Measurements from ENCODE around the gene RASSF5.

The RASSF5 gene

GRCh38 chr1:206544562-206545257, 37.4 kb downstream of the RASSF5 start:
- DNase-seq (ENCODE audit: low read depth in 3 of 3, low spot score in 1 of 3) = peak; percentile 43 to 83 (median 74)

GRCh38 chr1:206545351-206545750, 38.0 kb downstream of the RASSF5 start:
- DNase-seq (ENCODE audit: low read depth in 3 of 3, low spot score in 1 of 3) = no peak

DNA sequence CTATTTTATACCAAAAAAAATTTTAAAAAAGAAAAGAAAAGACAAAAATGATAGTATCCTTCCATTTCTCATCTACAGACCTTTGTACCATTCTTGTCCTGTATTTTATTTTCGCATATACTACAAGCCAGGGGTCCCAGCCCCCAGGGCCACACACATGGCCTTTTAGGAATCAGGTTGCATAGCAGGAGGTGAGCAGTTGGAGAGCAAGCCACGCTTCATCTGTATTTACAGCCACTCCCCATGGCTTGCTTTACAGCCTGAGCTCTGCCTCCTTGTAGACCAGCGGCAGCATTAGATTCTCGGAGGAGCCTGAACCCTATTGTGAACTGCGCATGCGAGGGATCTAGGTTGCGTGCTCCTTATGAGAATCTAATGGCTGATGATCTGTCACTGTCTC, 39.8 kb downstream of the RASSF5 start:
- no peak for DNase-seq (ENCODE audit: low read depth in 3 of 3, low spot score in 1 of 3)

- DNase-seq (ENCODE audit: low read depth in 3 of 3, low spot score in 1 of 3) = no peak
Observed at GRCh38 chr1:206550446-206550845, 43.1 kb downstream of the RASSF5 start.

GRCh38 chr1:206551296-206551985, 44.1 kb downstream of the RASSF5 start:
- no peak for DNase-seq (ENCODE audit: low read depth in 3 of 3, low spot score in 1 of 3)

DNA sequence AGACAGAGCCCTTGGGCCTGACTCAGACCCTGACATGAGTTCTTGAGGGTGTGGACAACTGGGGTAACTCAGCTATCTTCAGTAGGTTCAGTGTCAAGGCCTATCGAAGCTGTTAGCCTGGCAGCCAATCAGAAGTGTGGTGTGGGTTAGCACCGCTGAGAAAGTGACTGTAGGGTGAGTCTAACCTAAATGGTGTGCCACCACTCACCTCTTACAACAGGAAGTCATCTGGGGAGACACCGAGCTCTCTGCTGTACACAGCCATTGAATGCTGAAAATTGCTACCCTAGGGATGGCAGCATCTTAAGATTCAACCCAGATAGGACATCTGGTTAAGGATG, 44.6 kb downstream of the RASSF5 start:
- DNase-seq (ENCODE audit: low read depth in 3 of 3, low spot score in 1 of 3) = peak in 2 of 3 donors; percentile 61 to 74

- DNase-seq (ENCODE audit: low read depth in 3 of 3, low spot score in 1 of 3) = no peak
Observed at GRCh38 chr1:206554211-206554610, 46.9 kb downstream of the RASSF5 start.

GRCh38 chr1:206554701-206555472, 47.6 kb downstream of the RASSF5 start:
- DNase-seq (ENCODE audit: low read depth in 3 of 3, low spot score in 1 of 3) = no peak

DNA sequence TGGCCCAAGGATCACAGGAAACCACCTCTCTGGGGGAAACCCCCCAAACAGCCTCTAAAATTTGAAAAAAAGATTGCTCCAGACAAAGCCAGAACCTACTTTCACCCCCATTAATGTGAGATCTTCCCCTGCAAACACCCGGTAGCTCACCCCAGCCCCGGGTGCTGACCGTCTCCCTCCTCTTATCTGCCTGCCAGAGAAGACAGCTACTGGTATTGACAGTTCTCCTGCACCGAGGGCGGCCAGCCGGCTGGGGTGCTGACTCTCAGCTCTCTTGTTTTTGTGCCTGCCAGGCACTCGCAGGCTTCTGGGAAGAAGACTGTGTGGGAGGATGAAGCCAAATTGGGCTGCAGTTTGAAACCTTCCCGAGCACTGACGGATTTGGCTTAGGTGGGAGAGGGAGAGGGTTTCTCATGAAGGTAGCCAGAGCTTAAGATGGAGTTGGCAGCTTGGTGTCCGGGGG, 48.2 kb downstream of the RASSF5 start:
- DNase-seq (ENCODE audit: low read depth in 3 of 3, low spot score in 1 of 3) = no peak

DNA sequence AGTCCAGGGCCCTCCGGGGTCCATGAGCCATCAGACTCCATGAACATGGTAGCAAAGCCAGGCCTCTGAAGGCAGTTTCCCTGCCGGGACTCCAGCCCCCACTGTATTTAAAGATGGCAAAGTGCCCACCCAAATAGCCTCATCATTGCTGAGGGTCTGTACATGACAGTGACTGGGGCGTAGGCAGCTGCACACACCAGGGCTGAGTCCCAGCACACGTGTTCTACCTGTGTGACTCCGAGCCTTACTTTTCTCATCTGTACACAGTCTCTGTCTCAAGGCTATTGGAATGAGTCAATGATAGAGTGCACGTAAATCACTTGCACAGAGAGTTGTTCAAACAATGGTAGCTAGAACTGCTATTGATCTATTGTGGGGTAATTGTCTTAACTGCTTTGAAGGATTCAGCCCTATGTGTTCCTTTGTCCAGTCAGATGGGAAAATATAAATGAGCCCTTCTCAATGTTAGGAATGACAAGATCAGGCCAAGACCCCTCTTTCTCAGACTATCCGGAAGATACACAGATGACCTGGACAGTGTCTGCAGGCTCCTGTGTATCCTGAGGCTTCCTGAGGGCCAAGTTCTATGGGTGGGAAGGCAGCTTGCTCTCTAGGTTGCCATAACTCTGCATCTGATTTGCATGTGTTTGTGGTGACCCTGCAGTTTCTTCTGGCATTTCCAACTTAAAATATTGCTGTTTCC, 48.9 kb downstream of the RASSF5 start:
- DNase-seq (ENCODE audit: low read depth in 3 of 3, low spot score in 1 of 3) = no peak

DNA sequence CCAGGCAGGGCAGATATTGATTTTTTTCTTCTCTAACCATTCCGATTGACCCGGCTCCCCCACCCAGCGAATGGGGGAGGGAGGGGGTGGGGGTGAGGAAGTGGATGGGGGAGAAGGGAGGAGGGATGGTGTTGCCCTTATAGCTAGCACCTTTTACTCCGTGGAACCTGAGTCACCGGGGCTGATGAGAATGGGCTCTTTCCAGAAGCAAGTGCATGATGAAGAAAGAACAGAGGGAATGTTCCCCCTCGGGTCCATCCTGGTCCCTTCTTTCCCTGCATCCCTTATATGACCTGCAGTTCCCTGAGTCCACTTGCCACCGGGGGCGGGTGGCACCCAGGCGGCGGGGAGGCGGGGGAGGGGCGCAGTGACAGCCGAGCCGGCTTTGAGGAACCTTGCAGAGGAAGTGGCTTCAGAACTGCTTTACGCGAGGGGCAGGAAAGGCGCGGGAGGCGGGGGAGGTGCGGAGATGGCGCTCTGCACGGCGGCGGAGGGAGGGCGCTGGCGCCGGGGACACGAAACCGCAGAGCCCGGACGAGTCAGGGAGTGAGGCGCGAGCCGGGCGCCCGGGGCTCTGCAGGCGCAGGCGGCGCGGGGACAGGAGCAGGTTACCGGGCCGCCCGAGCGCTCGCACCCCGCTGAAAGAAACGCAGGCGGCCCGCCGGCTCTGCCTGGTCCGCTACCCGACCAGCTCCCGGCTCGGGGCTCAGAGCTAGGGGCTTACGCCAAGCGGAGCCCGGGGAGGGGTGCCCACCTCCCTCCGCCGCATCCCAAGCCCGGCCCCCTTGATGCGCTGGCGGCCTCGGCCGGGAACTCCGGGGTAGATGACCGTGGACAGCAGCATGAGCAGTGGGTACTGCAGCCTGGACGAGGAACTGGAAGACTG, 49.7 kb downstream of the RASSF5 start:
- DNase-seq (ENCODE audit: low read depth in 3 of 3, low spot score in 1 of 3) = peak; percentile 77 to 81 (median 78)

- no peak for DNase-seq (ENCODE audit: low read depth in 3 of 3, low spot score in 1 of 3)
Observed at GRCh38 chr1:206557636-206558473, 50.5 kb downstream of the RASSF5 start.

- no peak for DNase-seq (ENCODE audit: low read depth in 3 of 3, low spot score in 1 of 3)
Observed at GRCh38 chr1:206558794-206559671, 51.7 kb downstream of the RASSF5 start.

- no peak for DNase-seq (ENCODE audit: low read depth in 3 of 3, low spot score in 1 of 3)
Observed at GRCh38 chr1:206559672-206559995, 52.3 kb downstream of the RASSF5 start.

DNA sequence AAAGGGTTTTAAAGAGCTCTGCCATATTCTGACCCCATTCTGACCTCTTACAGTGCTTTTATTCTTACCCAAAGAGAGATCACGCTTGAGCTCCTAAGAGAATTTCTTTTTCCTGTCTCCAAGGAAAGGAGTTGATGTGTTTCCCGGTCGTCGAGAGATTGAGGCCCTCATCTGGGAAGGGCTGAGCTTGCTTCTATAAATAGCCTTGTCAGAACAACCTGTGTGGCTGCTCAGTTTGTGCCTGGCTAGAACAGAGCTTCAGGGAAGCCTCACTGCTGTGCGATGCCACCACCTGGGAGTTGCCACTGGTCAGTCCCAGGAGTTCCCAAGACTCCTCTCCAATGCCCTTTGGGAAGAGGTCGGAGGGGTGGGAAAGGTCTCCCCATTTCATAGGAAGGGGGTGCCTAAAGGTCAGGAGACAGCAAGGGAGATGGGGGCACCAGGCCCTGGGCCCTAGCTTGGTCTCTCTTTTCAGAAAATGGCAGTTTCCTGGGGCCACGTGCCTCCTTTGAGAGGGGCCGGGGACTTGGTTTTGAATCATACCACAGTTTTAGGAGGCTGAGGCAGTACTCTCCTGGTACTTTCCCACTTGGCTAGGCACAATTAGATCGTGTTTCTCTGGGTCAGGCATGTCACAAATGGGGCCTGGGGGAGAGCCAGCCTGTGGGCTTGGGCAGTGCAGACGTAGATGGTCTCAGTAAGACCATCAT, 52.8 kb downstream of the RASSF5 start:
- DNase-seq (ENCODE audit: low read depth in 3 of 3, low spot score in 1 of 3) = no peak

DNA sequence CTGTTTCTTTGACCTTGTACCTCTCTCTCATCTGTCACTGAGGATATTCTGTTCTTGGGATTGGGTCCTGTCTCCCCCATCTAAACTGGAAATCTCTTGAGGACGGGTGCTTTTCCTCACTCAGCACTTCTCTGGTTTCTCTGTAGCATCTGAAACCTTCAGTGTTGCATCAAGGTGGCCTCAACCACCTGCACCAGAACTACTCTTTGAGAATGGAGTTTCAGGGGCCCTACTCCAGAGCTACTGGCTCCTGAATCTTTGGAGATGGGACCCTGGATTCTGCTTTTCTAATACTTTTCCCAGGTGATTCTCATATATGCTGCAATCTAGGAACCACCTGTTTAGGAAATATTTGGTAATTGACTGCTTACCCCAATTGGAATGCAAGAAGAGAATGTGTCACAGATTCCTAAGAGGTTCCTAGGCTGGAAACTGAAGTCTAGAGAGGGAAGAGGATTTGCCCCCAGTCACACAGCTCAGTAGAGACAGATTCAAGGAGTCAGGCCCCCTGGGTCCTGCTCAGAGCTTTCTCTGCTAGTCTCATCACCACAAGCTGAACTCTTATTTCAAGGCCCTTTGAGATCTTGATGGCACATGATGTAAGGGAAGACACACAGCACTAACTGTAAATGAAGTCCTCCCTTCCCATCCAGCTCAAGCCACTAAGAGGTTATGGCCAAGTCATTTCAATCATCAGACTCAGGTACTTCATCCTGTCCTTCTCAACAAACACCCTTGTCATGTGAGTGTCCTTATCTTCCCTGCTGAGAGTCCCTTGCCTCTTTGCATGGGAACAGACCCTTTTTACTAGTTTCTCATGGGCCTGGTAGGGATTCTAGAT, 56.3 kb downstream of the RASSF5 start:
- no peak for DNase-seq (ENCODE audit: low read depth in 3 of 3, low spot score in 1 of 3)

DNA sequence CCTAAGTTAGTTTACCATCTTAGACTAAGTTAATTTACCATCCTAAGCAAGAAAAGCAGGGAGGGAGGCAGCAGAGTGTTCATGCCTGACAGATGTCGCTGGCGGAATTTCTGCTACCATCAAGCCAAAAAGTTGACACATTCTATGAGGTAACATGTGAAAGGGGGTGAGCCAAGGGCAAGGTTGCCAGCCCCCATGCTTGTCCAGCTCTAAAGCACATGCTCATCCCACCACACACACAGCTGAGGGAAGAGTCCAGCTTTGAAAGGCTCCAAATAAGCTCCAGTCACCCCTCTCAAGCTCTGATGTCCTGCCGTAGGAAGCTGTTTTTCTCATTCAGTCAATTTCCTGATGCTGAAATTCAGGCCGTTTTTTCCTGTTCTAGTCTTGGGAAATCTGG, 58.7 kb downstream of the RASSF5 start:
- no peak for DNase-seq (ENCODE audit: low read depth in 3 of 3, low spot score in 1 of 3)

Measured in stimulated activated CD4-positive, alpha-beta T cell treated with anti-CD3 and anti-CD28 coated beads, TNF-alpha, amount 100 ng/mL, for 1 hour (primary cell).